ENCODE measurements around the gene COQ2.

The COQ2 gene

GRCh38 chr4:83326546-83326945 is 41.9 kb upstream of the COQ2 start:
- TF ChIP-seq FOXP2 (optimal IDR thresholded peaks at IDR 0.05; ENCODE audit: borderline replicate concordance, extremely low read depth, extremely low read length, insufficient read depth) (no peak), POLR2AphosphoS5 (IDR thresholded peaks at IDR 0.05; ENCODE audit: low read depth, low read length) (no peak)

- no peak for TF ChIP-seq REST (IDR thresholded peaks at IDR 0.05; ENCODE audit: insufficient read depth in 1 of 2, low read depth in 2 of 2, low read length in 2 of 2)
- TF ChIP-seq TAF1 (IDR thresholded peaks at IDR 0.05; ENCODE audit: borderline replicate concordance, insufficient read depth, low read length), result no peak
- TF ChIP-seq SIN3A (IDR thresholded peaks at IDR 0.05; ENCODE audit: borderline replicate concordance, insufficient read depth, low read length), result no peak
- TF ChIP-seq POLR2AphosphoS5 (IDR thresholded peaks at IDR 0.05; ENCODE audit: low read depth, low read length), result no peak
- no peak for TF ChIP-seq FOXP2 (optimal IDR thresholded peaks at IDR 0.05; ENCODE audit: borderline replicate concordance, extremely low read depth, extremely low read length, insufficient read depth)
Observed at GRCh38 chr4:83323136-83323535, 38.5 kb upstream of the COQ2 start.

DNA sequence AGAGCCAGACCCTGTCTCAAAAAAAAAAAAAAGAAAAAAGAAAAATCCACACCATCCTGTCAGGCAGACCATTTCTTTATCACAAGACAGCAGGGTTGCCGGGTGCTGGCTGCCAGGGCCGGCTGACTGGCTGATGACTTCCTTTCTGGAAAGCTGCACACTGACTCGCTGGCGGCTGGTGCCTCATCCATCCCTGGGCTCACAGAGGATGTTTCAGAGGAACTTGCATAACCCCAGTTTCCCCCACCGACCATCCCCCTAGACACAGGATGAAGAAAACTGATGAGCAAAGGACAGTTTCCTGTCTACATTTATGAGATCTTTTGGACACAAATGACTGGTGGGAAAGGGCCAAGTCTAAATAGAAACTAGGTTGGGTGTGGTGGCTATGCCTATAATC is 36.0 kb upstream of the COQ2 start:
- TF ChIP-seq TAF1 (IDR thresholded peaks at IDR 0.05; ENCODE audit: borderline replicate concordance, insufficient read depth, low read length) (no peak), FOXP2 (optimal IDR thresholded peaks at IDR 0.05; ENCODE audit: borderline replicate concordance, extremely low read depth, extremely low read length, insufficient read depth) (no peak), SIN3A (IDR thresholded peaks at IDR 0.05; ENCODE audit: borderline replicate concordance, insufficient read depth, low read length) (no peak), REST (IDR thresholded peaks at IDR 0.05; ENCODE audit: insufficient read depth in 1 of 2, low read depth in 2 of 2, low read length in 2 of 2) (no peak), POLR2AphosphoS5 (IDR thresholded peaks at IDR 0.05; ENCODE audit: low read depth, low read length) (no peak)

- TF ChIP-seq FOXP2 (optimal IDR thresholded peaks at IDR 0.05; ENCODE audit: borderline replicate concordance, extremely low read depth, extremely low read length, insufficient read depth) (no peak), SIN3A (IDR thresholded peaks at IDR 0.05; ENCODE audit: borderline replicate concordance, insufficient read depth, low read length) (no peak), REST (IDR thresholded peaks at IDR 0.05; ENCODE audit: insufficient read depth in 1 of 2, low read depth in 2 of 2, low read length in 2 of 2) (no peak), POLR2AphosphoS5 (IDR thresholded peaks at IDR 0.05; ENCODE audit: low read depth, low read length) (no peak), TAF1 (IDR thresholded peaks at IDR 0.05; ENCODE audit: borderline replicate concordance, insufficient read depth, low read length) (no peak)
Observed at GRCh38 chr4:83318666-83319065, 34.1 kb upstream of the COQ2 start.

DNA sequence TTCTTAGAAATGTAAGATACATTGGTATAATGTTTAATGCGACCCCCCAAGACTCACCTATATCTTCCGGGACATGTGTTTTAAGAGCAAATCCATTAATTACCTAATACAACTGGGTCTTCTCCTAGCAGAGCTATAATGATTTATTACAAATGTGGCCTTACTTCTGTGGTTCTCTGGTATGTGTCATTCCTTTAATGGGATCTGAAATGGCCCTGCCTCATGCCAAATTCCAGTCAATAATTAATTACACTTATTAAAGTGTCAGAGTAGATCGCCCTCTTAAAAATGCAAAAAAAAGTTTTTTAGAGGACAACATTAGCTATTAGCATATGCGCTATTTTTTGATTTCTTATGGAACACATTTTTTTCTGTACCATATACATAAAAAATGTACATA is 33.1 kb upstream of the COQ2 start:
- no peak for TF ChIP-seq REST (IDR thresholded peaks at IDR 0.05; ENCODE audit: insufficient read depth in 1 of 2, low read depth in 2 of 2, low read length in 2 of 2)
- no peak for TF ChIP-seq TAF1 (IDR thresholded peaks at IDR 0.05; ENCODE audit: borderline replicate concordance, insufficient read depth, low read length)
- TF ChIP-seq POLR2AphosphoS5 (IDR thresholded peaks at IDR 0.05; ENCODE audit: low read depth, low read length), result no peak
